CD4-positive, alpha-beta T cell (primary cell): ENCODE data around the gene MAJIN. TPM values are rescaled to one million over a fixed set of nuclear protein-coding genes. Genes with fewer than 3 reads are reported as not detected.
A peak's percentile ranks its signal among the peaks of the same experiment; 100 is the strongest.

ENCODE experiments used
- ATAC-seq: fragments of 200-7000 bp; cut with Tn5 transposase; one replicate; pipeline ENCODE4 v1.10.0; 2022; ENCODE audit warnings: mild to moderate bottlenecking; ENCODE audit not compliant: poor library complexity
- CTCF ChIA-PET: fragments of 350-600 bp; sonication (Branson Sonifier 250); formaldehyde crosslinking; loops from one replicate; lab custom pipeline; 2021; ENCODE audit warnings: antibody characterized with exemption, inconsistent platforms; lab: Charles Lee
- POLR2A ChIA-PET: fragments of 350-600 bp; sonication (Branson Sonifier 250); formaldehyde crosslinking; loops from one replicate; lab custom pipeline; 2021; ENCODE audit warnings: antibody characterized with exemption, inconsistent platforms; lab: Charles Lee
- DNase-seq, 14 experiments: peaks; one replicate each; pipeline ENCODE4 v3.0.0-alpha.2; 2013 to 2020; ENCODE audit warnings: mixed read lengths in 2 of 14
- H3K27ac ChIP-seq, 2 donors: one replicate each; pipeline versions ENCODE4 v1.5.1 to v1.7.0; 2013; ENCODE audit warnings: low read length in 2 of 2, low read depth in 1 of 2, mild to moderate bottlenecking in 1 of 2
- H3K27me3 ChIP-seq, 2 experiments: 1 replicate in 1 of 2; 2 replicates in 1 of 2; pipeline versions ENCODE4 v1.6.1 to v1.7.0; 2013; ENCODE audit warnings: low read length in 2 of 2, control low read depth in 1 of 2, mild to moderate bottlenecking in 1 of 2, moderate library complexity in 1 of 2; ENCODE audit not compliant: insufficient read depth in 2 of 2, control insufficient read depth in 1 of 2
- H3K36me3 ChIP-seq: one replicate; pipeline ENCODE4 v1.6.1; 2013; ENCODE audit warnings: low read length, control low read depth; ENCODE audit not compliant: insufficient read depth
- H3K4me1 ChIP-seq: one replicate; pipeline ENCODE4 v1.6.1; 2013; ENCODE audit warnings: low read length, control low read depth; ENCODE audit not compliant: insufficient read depth
- H3K4me3 ChIP-seq: one replicate; pipeline ENCODE4 v1.5.1; 2013; ENCODE audit warnings: mild to moderate bottlenecking, low read length, moderate library complexity
- H3K9me3 ChIP-seq, 2 experiments: 1 replicate in 1 of 2; 2 replicates in 1 of 2; pipeline versions ENCODE4 v1.6.1 to v1.7.0; 2013; ENCODE audit warnings: low read length in 2 of 2, mild to moderate bottlenecking in 2 of 2, control low read depth in 1 of 2, moderate library complexity in 1 of 2; ENCODE audit not compliant: control insufficient read depth in 1 of 2, insufficient read depth in 1 of 2
- H3K27ac Mint-ChIP-seq: one replicate; pipeline ENCODE4 v1.8.0; 2020; ENCODE audit warnings: mixed read lengths
- H3K27me3 Mint-ChIP-seq: one replicate; pipeline ENCODE4 v1.8.0; 2021; ENCODE audit warnings: mixed read lengths
- H3K36me3 Mint-ChIP-seq: one replicate; pipeline ENCODE4 v1.8.0; 2021; ENCODE audit warnings: low read depth, mixed read lengths
- H3K4me1 Mint-ChIP-seq: one replicate; pipeline ENCODE4 v1.8.0; 2021; ENCODE audit warnings: low read depth, mixed read lengths
- H3K4me3 Mint-ChIP-seq: one replicate; pipeline ENCODE4 v1.8.0; 2020; ENCODE audit warnings: mild to moderate bottlenecking, mixed read lengths
- H3K9me3 Mint-ChIP-seq: one replicate; pipeline ENCODE4 v1.8.0; 2020; ENCODE audit warnings: mixed read lengths
- intact Hi-C, 2 experiments: fragments of 100-400 bp; cut with DNase I in 1 of 2; cut with micrococcal nuclease in 1 of 2; formaldehyde crosslinking; loops; one replicate each; pipeline versions ENCODE4 v1.15.1 to v1.9.0; 2023 to 2025; cut with DNase I, micrococcal nuclease
- total RNA-seq, 174 experiments: library from RNA in 2 of 174; stranded (reverse) in 2 of 174; gene quantifications; one replicate each; pipeline ENCODE4 v1.2.3 and lab custom pipeline; 2021 to 2026
- TF ChIP-seq, protein P1 (sequence below): fragments of 200-600 bp; IDR thresholded peaks from one replicate; pipeline ENCODE4 v1.8.0; 2022; ENCODE audit warnings: antibody characterized with exemption, mild to moderate bottlenecking

MAJIN gene
- total RNA-seq, 2 experiments from 2014 or later: 0.50 to 0.55 TPM

- no peak overlapping the region for H3K4me3 ChIP-seq
- Mint-ChIP-seq H3K27ac (peak overlapping the region; percentile 81), H3K4me3 (peak overlapping the region; percentile 93), H3K4me1 (peaks cover 26% of the 10 kb centered on the region), H3K27me3 (no peaks in the 10 kb centered on the region), H3K9me3 (no peaks in the 10 kb centered on the region), H3K36me3 (peaks cover 45% of the 10 kb centered on the region)
- ChIA-PET CTCF (interaction anchor here (1.6 kb wide), 1 partner anchor 27 kb away, joined by 6 read pairs; no protein-coding TSS in a partner anchor), POLR2A (interaction anchor here (1.2 to 2.4 kb wide), 4 partner anchors 10 to 137 kb away, joined by 3 to 9 read pairs (median 3); partner anchors contain the start of genes PPP2R5B and SF1)
- H3K36me3 ChIP-seq: peaks cover 36% of the 10 kb centered on the region
- H3K9me3 ChIP-seq: no peaks in the 10 kb centered on the region
- intact Hi-C loops: loop anchor here (5.0 kb wide), 3 partner anchors 57 to 217 kb away; partner anchors contain the start of genes FAU (in 1 of the 2), MAJIN (in 1 of the 2), MRPL49 (in 1 of the 2) and SYVN1 (in 1 of the 2)
- H3K27me3 ChIP-seq: no peaks in the 10 kb centered on the region
- peaks cover 33% of the 10 kb centered on the region for H3K4me1 ChIP-seq
- DNase-seq (no peak), ATAC-seq (no peak)
- peak overlapping the region in 1 of 2 donors; percentile 78 for H3K27ac ChIP-seq
- TF ChIP-seq, protein P1, sequence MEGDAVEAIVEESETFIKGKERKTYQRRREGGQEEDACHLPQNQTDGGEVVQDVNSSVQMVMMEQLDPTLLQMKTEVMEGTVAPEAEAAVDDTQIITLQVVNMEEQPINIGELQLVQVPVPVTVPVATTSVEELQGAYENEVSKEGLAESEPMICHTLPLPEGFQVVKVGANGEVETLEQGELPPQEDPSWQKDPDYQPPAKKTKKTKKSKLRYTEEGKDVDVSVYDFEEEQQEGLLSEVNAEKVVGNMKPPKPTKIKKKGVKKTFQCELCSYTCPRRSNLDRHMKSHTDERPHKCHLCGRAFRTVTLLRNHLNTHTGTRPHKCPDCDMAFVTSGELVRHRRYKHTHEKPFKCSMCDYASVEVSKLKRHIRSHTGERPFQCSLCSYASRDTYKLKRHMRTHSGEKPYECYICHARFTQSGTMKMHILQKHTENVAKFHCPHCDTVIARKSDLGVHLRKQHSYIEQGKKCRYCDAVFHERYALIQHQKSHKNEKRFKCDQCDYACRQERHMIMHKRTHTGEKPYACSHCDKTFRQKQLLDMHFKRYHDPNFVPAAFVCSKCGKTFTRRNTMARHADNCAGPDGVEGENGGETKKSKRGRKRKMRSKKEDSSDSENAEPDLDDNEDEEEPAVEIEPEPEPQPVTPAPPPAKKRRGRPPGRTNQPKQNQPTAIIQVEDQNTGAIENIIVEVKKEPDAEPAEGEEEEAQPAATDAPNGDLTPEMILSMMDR: no peak
These were observed 56.5 kb downstream of the MAJIN start for GRCh38 chr11:64915376-64915887.

- Histone ChIP-seq H3K27ac (no peak overlapping the region), H3K36me3 (peaks cover 49% of the 10 kb centered on the region), H3K9me3 (no peaks in the 10 kb centered on the region), H3K27me3 (no peaks in the 10 kb centered on the region), H3K4me1 (peaks cover 33% of the 10 kb centered on the region), H3K4me3 (no peak overlapping the region)
- no peak for ATAC-seq
- ChIA-PET CTCF (interaction anchor here (1.6 kb wide), 1 partner anchor 26 kb away, joined by 6 read pairs; no protein-coding TSS in a partner anchor), POLR2A (no interaction called here)
- TF ChIP-seq, protein P1: no peak
- DNase-seq: peak in 1 of 14 experiments; percentile 36
- Mint-ChIP-seq H3K27ac (no peak overlapping the region), H3K9me3 (no peaks in the 10 kb centered on the region), H3K4me1 (peaks cover 26% of the 10 kb centered on the region), H3K36me3 (peaks cover 54% of the 10 kb centered on the region), H3K27me3 (no peaks in the 10 kb centered on the region), H3K4me3 (peak overlapping the region; percentile 78)
- intact Hi-C loops: no loop called here
These were observed 57.8 kb downstream of the MAJIN start for GRCh38 chr11:64914123-64914522.

GRCh38 chr11:64913171-64913727 is 58.7 kb downstream of the MAJIN start:
- ATAC-seq: no peak
- H3K4me3 Mint-ChIP-seq: peak overlapping the region; percentile 71
- CTCF ChIA-PET: no interaction called here
- no peaks in the 10 kb centered on the region for H3K9me3 Mint-ChIP-seq
- H3K4me3 ChIP-seq: no peak overlapping the region
- H3K27me3 Mint-ChIP-seq: no peaks in the 10 kb centered on the region
- intact Hi-C loops: no loop called here
- peak in 1 of 14 experiments; percentile 31 for DNase-seq
- POLR2A ChIA-PET: interaction anchor here (2.1 kb wide), 1 partner anchor 11 kb away, joined by 5 read pairs; the partner anchor contains the start of gene PPP2R5B
- H3K27me3 ChIP-seq: no peaks in the 10 kb centered on the region
- no peak overlapping the region for H3K27ac ChIP-seq
- H3K36me3 ChIP-seq: peaks cover 56% of the 10 kb centered on the region
- TF ChIP-seq, protein P1: no peak
- no peak overlapping the region for H3K27ac Mint-ChIP-seq
- no peaks in the 10 kb centered on the region for H3K9me3 ChIP-seq
- peaks cover 31% of the 10 kb centered on the region for H3K4me1 ChIP-seq
- peaks cover 63% of the 10 kb centered on the region for H3K36me3 Mint-ChIP-seq
- peaks cover 26% of the 10 kb centered on the region for H3K4me1 Mint-ChIP-seq
